H1 (cell line): Measurements from ENCODE around the gene RTP1. TPM values are rescaled to one million over a fixed set of nuclear protein-coding genes. Genes with fewer than 3 reads are reported as not detected.

Experiments
- CTCF ChIA-PET: fragments of 300-600 bp; sonication (Branson Sonifier 250); formaldehyde crosslinking; loops from one replicate; lab custom pipeline; 2021; ENCODE audit not compliant: partially characterized antibody; lab: Charles Lee
- POLR2A ChIA-PET: fragments of 300-600 bp; sonication (Branson Sonifier 250); formaldehyde crosslinking; loops from one replicate; lab custom pipeline; 2021; ENCODE audit warnings: inconsistent platforms; ENCODE audit not compliant: partially characterized antibody; lab: Charles Lee
- DNase-seq, 2 experiments: peaks; one replicate each; pipeline versions ENCODE4 v3.0.0 to v3.0.0-alpha.2; 2010 to 2022; ENCODE audit warnings: low spot score in 2 of 2, low read depth in 1 of 2, mixed read lengths in 1 of 2
- FAIRE-seq: peaks from 2 replicates; lab custom pipeline; 2011; peaks lifted over from hg19 to GRCh38; lab: Jason Lieb, UNC
- H2AFZ ChIP-seq: 2 replicates; pipeline ENCODE4 v1.8.1; 2012; ENCODE audit warnings: low read length, inconsistent platforms
- H2AK5ac ChIP-seq: 2 replicates; pipeline ENCODE4 v1.6.1; 2013; ENCODE audit warnings: low read depth, low read length
- H2BK120ac ChIP-seq: replicated peaks from 2 replicates; pipeline ENCODE3; 2013; ENCODE audit warnings: low read depth, low read length, inconsistent platforms
- H2BK12ac ChIP-seq: 2 replicates; pipeline ENCODE4 v1.6.1; 2013; ENCODE audit warnings: low read depth, low read length
- H2BK15ac ChIP-seq: 2 replicates; pipeline ENCODE4 v1.6.1; 2013; ENCODE audit warnings: low read length
- H2BK20ac ChIP-seq: 2 replicates; pipeline ENCODE4 v1.6.1; 2013; ENCODE audit warnings: low read length
- H2BK5ac ChIP-seq: 2 replicates; pipeline ENCODE4 v1.6.1; 2013; ENCODE audit warnings: low read depth, low read length
- H3K14ac ChIP-seq: 2 replicates; pipeline ENCODE4 v1.6.1; 2013; ENCODE audit warnings: inconsistent platforms; ENCODE audit not compliant: insufficient read length
- H3K18ac ChIP-seq: 2 replicates; pipeline ENCODE4 v1.6.1; 2013; ENCODE audit warnings: low read length; ENCODE audit errors: extremely low read depth
- H3K23ac ChIP-seq: 2 replicates; pipeline ENCODE4 v1.6.1; 2013; ENCODE audit warnings: inconsistent platforms; ENCODE audit not compliant: insufficient read length
- H3K23me2 ChIP-seq: 2 replicates; pipeline ENCODE4 v1.6.1; 2013; ENCODE audit warnings: low read depth, low read length
- H3K27ac ChIP-seq: 2 replicates; pipeline ENCODE4 v1.6.1; 2011; ENCODE audit warnings: low read depth, low read length, inconsistent platforms
- H3K27me3 ChIP-seq, 4 experiments: replicated peaks in 1 of 4; 1 replicate in 1 of 4; 2 replicates in 3 of 4; pipeline versions ENCODE4 v1.6.1 to v1.8.1; 2011 to 2013; ENCODE audit warnings: low read length in 3 of 4, mild to moderate bottlenecking in 3 of 4, inconsistent platforms in 2 of 4, mixed read lengths in 2 of 4, moderate library complexity in 1 of 4; ENCODE audit not compliant: control insufficient read depth in 3 of 4, insufficient read depth in 3 of 4; ENCODE audit errors: extremely low read depth in 1 of 4
- H3K36me3 ChIP-seq, 4 experiments: 2 replicates each; pipeline versions ENCODE4 v1.6.1 to v1.8.1; 2011 to 2013; ENCODE audit warnings: mild to moderate bottlenecking in 4 of 4, low read length in 3 of 4, moderate library complexity in 2 of 4, control low read depth in 1 of 4, inconsistent platforms in 1 of 4; ENCODE audit not compliant: insufficient read depth in 4 of 4, control insufficient read depth in 2 of 4
- H3K4ac ChIP-seq: replicated peaks from 2 replicates; pipeline ENCODE3; 2013; ENCODE audit warnings: low read length, low read depth, mixed read lengths, inconsistent platforms; ENCODE audit not compliant: insufficient read length
- H3K4me1 ChIP-seq, 4 experiments: replicated peaks in 1 of 4; 1 replicate in 1 of 4; 2 replicates in 3 of 4; pipeline versions ENCODE4 v1.6.1 to v1.8.1; 2011 to 2013; ENCODE audit warnings: low read length in 3 of 4, inconsistent platforms in 2 of 4, mixed read lengths in 1 of 4; ENCODE audit not compliant: insufficient read depth in 4 of 4, control insufficient read depth in 3 of 4
- H3K4me2 ChIP-seq, 2 experiments: 2 replicates each; pipeline versions ENCODE4 v1.6.1 to v1.8.1; 2011 to 2013; ENCODE audit warnings: low read depth in 2 of 2, low read length in 2 of 2, control low read depth in 1 of 2, inconsistent platforms in 1 of 2, mild to moderate bottlenecking in 1 of 2; ENCODE audit not compliant: insufficient read depth in 1 of 2
- H3K4me3 ChIP-seq, 4 experiments: fragments of 200-600, 300-600 bp in 1 of 4; sonication (generic), shearing (Covaris generic), sonication (Bioruptor Twin) in 1 of 4; 2 replicates each; pipeline versions ENCODE4 v1.5.1 to v1.8.1; 2011 to 2016; ENCODE audit warnings: low read length in 4 of 4, low read depth in 3 of 4, control low read depth in 2 of 4, inconsistent platforms in 2 of 4, mild to moderate bottlenecking in 2 of 4, mixed read lengths in 1 of 4, moderate library complexity in 1 of 4; ENCODE audit not compliant: insufficient read depth in 2 of 4; ENCODE audit errors: extremely low read depth in 1 of 4
- H3K56ac ChIP-seq: replicated peaks from 2 replicates; pipeline ENCODE3; 2013; ENCODE audit warnings: low read depth, mild to moderate bottlenecking, mixed read lengths, low read length, inconsistent platforms; ENCODE audit not compliant: insufficient read length
- H3K79me1 ChIP-seq: 2 replicates; pipeline ENCODE4 v1.6.1; 2013; ENCODE audit warnings: low read depth, low read length, control low read depth
- H3K79me2 ChIP-seq, 2 experiments: 2 replicates each; pipeline versions ENCODE4 v1.6.1 to v1.8.1; 2012 to 2013; ENCODE audit warnings: low read length in 2 of 2, mild to moderate bottlenecking in 2 of 2, inconsistent platforms in 1 of 2; ENCODE audit not compliant: insufficient read depth in 2 of 2, control insufficient read depth in 1 of 2
- H3K9ac ChIP-seq, 4 experiments: replicated peaks in 1 of 4; 1 replicate in 1 of 4; 2 replicates in 3 of 4; pipeline versions ENCODE4 v1.6.1 to v1.8.1; 2011 to 2013; ENCODE audit warnings: low read depth in 3 of 4, low read length in 3 of 4, control low read depth in 2 of 4, mild to moderate bottlenecking in 2 of 4, moderate library complexity in 2 of 4, inconsistent platforms in 1 of 4; ENCODE audit errors: extremely low read depth in 1 of 4
- H3K9me3 ChIP-seq, 2 experiments: 2 replicates each; pipeline versions ENCODE4 v1.6.1 to v1.8.1; 2012 to 2013; ENCODE audit warnings: mild to moderate bottlenecking in 2 of 2, moderate library complexity in 2 of 2, control low read depth in 1 of 2, inconsistent platforms in 1 of 2, low read depth in 1 of 2, low read length in 1 of 2, mixed read lengths in 1 of 2; ENCODE audit not compliant: insufficient read depth in 2 of 2
- H4K20me1 ChIP-seq, 2 experiments: replicated peaks in 1 of 2; 2 replicates each; pipeline versions ENCODE3 to v1.8.1; 2011 to 2013; ENCODE audit warnings: inconsistent platforms in 2 of 2, low read length in 2 of 2, mild to moderate bottlenecking in 1 of 2; ENCODE audit not compliant: insufficient read depth in 2 of 2, control insufficient read depth in 1 of 2
- H4K5ac ChIP-seq: 2 replicates; pipeline ENCODE4 v1.6.1; 2013; ENCODE audit warnings: low read length, low read depth, mixed read lengths, inconsistent platforms; ENCODE audit not compliant: insufficient read length
- H4K8ac ChIP-seq: 2 replicates; pipeline ENCODE4 v1.8.0; 2013; ENCODE audit warnings: mild to moderate bottlenecking, moderate library complexity, low read length, inconsistent platforms; ENCODE audit not compliant: insufficient read depth; ENCODE audit errors: extremely low read depth
- H4K91ac ChIP-seq: replicated peaks from 2 replicates; pipeline ENCODE3; 2013; ENCODE audit warnings: low read length, mixed read lengths, inconsistent platforms; ENCODE audit not compliant: insufficient read length
- POLR2A ChIP-seq, 2 experiments: IDR thresholded peaks; 1 replicate in 1 of 2; 2 replicates in 1 of 2; pipeline ENCODE4 v1.6.1; 2011; ENCODE audit warnings: low read depth in 2 of 2, low read length in 2 of 2, mild to moderate bottlenecking in 2 of 2; ENCODE audit errors: control extremely low read depth in 1 of 2
- SP1 ChIP-seq: IDR thresholded peaks from 2 replicates; pipeline ENCODE4 v1.6.1; 2011; ENCODE audit warnings: low read depth, low read length
- SP2 ChIP-seq: IDR thresholded peaks from 2 replicates; pipeline ENCODE4 v1.6.1; 2012; ENCODE audit warnings: mild to moderate bottlenecking, low read length, inconsistent platforms
- TBP ChIP-seq: IDR thresholded peaks from 2 replicates; pipeline ENCODE4 v1.6.1; 2011; ENCODE audit warnings: low read depth, low read length, improper control_type of control experiment
- WGBS, 2 experiments: shearing (Covaris generic) in 1 of 2; methylation state at CpG; one replicate each; pipeline versions ENCODE4 v1.1.6 to v1.1.7; 2013 to 2015; ENCODE audit warnings: low lambda C conversion rate in 2 of 2, mixed read lengths in 2 of 2, inconsistent platforms in 1 of 2, low coverage in 1 of 2, missing lambda C conversion rate in 1 of 2; ENCODE audit not compliant: insufficient replicate concordance in 2 of 2, insufficient coverage in 1 of 2, insufficient read length in 1 of 2; ENCODE audit errors: extremely low coverage in 1 of 2, missing lambda C conversion rate in 1 of 2; 5-methylcytosine and 5-hydroxymethylcytosine counted together
- polyA plus RNA-seq, 7 experiments: library from polyadenylated mRNA; depleted of rRNA in 3 of 7; stranded (reverse) in 5 of 7; unstranded in 2 of 7; fragments of >200 nt in 5 of 7; fragments of 200-250 nt in 2 of 7; gene quantifications; 1 replicate in 5 of 7; 2 replicates in 1 of 7; 4 replicates in 1 of 7; pipeline versions ENCODE4 v1.2.1 to v1.2.3, GENCODE V29; 2011 to 2013; ENCODE audit warnings: missing spikeins in 2 of 7, mixed read lengths in 2 of 7
- total RNA-seq: library from RNA; stranded (reverse); fragmentation: NEBNext Ultra II Directional; extraction: Animal tissue kit (Norgen Biotek cat#: 25700); gene quantifications from 2 replicates; pipeline ENCODE4 v1.2.1, GENCODE V29; 2021

The RTP1 gene
- total and polyA plus RNA-seq, 2 of the 8 experiments (the other 6 are each of a cell fraction or from before 2014, with no cell fraction given) = 2.9 to 3.0 TPM

GRCh38 chr3:187185759-187186158 is 11.5 kb upstream of the RTP1 start:
- H3K27me3 ChIP-seq = no peaks in the 10 kb centered on the region
- H4K8ac ChIP-seq = no peak overlapping the region
- H3K23ac ChIP-seq = no peak overlapping the region
- H3K36me3 ChIP-seq = no peaks in the 10 kb centered on the region
- H3K27ac ChIP-seq = peak overlapping the region; percentile 68
- H4K91ac ChIP-seq = peak overlapping the region; percentile 79
- no peaks in the 10 kb centered on the region; the same call in 1 of the 2 replicates for H3K79me1 ChIP-seq
- no peak overlapping the region; the same call in 1 of the 2 replicates for H2BK12ac ChIP-seq
- H2AFZ ChIP-seq = no peak overlapping the region
- H2BK5ac ChIP-seq = peak overlapping the region; percentile 93; the same call in 1 of the 2 replicates
- FAIRE-seq (peak; percentile 92), DNase-seq (peak in 1 of 2 experiments; percentile 68)
- peaks cover 9 to 42% (median 32%) of the 10 kb centered on the region in 4 experiments for H3K4me1 ChIP-seq
- H3K23me2 ChIP-seq = no peaks in the 10 kb centered on the region
- H3K18ac ChIP-seq = no peak overlapping the region; the same call in 1 of the 2 replicates
- no peaks in the 10 kb centered on the region for H4K20me1 ChIP-seq
- WGBS, 2 experiments = 8% methylated on average over 4 of the region's 4 CpGs; no CpG with 5 or more reads in 1 of the 2 experiments
- H3K4me3 ChIP-seq = peak overlapping the region in 1 of 4 experiments; percentile 35; a peak in 4 of 8 replicates
- ChIA-PET CTCF (interaction anchor here (0.8 to 2.8 kb wide), 3 partner anchors 21 to 494 kb away, joined by 3 to 16 read pairs (median 4); no protein-coding TSS in a partner anchor), POLR2A (interaction anchor here (0.6 to 1.9 kb wide), 7 partner anchors 9 to 27 kb away, joined by 3 to 8 read pairs (median 4); no protein-coding TSS in a partner anchor)
- peak overlapping the region; percentile 24 for H4K5ac ChIP-seq
- H2BK15ac ChIP-seq = no peak overlapping the region
- H2BK120ac ChIP-seq = peak overlapping the region; percentile 81
- H2BK20ac ChIP-seq = 0 out of 2 replicates have a peak overlapping the region, but pooled peaks have one; percentile 36
- no peak overlapping the region for H3K14ac ChIP-seq
- H2AK5ac ChIP-seq = peak overlapping the region; percentile 71; the same call in 1 of the 2 replicates
- peak overlapping the region; percentile 90 for H3K56ac ChIP-seq
- peak overlapping the region; percentile 25 to 46 for H3K4me2 ChIP-seq
- H3K4ac ChIP-seq = no peak overlapping the region
- H3K79me2 ChIP-seq = no peaks in the 10 kb centered on the region
- H3K9ac ChIP-seq = no peak overlapping the region
- no peaks in the 10 kb centered on the region; a peak in 1 of 4 replicates for H3K9me3 ChIP-seq
- TF ChIP-seq SP1 = peak; percentile 21; the same call in 1 of the 2 replicates
- peak in 1 of 2 experiments; percentile 34; a peak in 1 of 3 replicates for TF ChIP-seq POLR2A (IDR thresholded peaks at IDR 0.05; ENCODE audit: control extremely low read depth in 1 of 2, low read depth in 2 of 2, low read length in 2 of 2)
- 0 out of 2 replicates have a peak, but pooled peaks have one; percentile 60 for TF ChIP-seq TBP
- TF ChIP-seq SP2 = no peak
